ENCODE results near the gene UBAC2.

GRCh38 chr13:99266827-99267226, 66.2 kb downstream of the UBAC2 start:
- TF ChIP-seq POLR2A (IDR thresholded peaks at IDR 0.05) (no peak), CTCF (IDR thresholded peaks at IDR 0.05 in 4 of 5, conservative IDR thresholded peaks at IDR 0.05 in 1 of 5) (no peak)
